GM12865 (cell line): Measurements from ENCODE around the gene HSPH1.
A peak's percentile ranks its signal among the peaks of the same experiment; 100 is the strongest.

Experiments
- DNase-seq: peaks from one replicate; pipeline ENCODE4 v3.0.0; 2010; ENCODE audit warnings: low read depth
- H3K4me3 ChIP-seq: 2 replicates; pipeline ENCODE4 v1.5.1; 2011; ENCODE audit warnings: mild to moderate bottlenecking, low read depth, low read length, control low read depth
- TF ChIP-seq, protein P1 (sequence below): IDR thresholded peaks from 2 replicates; pipeline ENCODE4 v1.5.1; 2011; ENCODE audit warnings: low read length, control low read depth, low read depth, inconsistent platforms; ENCODE audit not compliant: insufficient read depth; ENCODE audit errors: missing control alignments

HSPH1 gene

DNA sequence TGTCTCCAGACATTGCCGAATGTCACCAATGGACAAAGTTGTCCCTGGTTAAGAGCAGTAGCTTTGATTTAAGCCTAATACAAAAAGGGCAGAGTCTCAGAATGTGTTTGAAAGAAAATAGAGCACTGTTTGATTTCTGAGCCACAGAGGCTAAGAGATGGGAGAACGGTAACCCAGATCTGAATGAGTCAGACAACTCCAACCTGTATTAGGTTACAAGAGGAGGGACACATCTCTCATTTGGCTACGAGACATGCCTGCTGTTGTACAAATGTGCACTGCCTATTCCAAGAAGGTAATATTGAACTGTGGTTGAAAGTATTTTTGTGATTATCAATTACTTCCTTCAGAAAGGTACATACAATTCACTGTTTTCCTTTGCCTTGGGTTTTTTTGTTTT lies 4.9 kb upstream of the HSPH1 start:
- no peak overlapping the region for H3K4me3 ChIP-seq
- DNase-seq = no peak
- TF ChIP-seq, protein P1, sequence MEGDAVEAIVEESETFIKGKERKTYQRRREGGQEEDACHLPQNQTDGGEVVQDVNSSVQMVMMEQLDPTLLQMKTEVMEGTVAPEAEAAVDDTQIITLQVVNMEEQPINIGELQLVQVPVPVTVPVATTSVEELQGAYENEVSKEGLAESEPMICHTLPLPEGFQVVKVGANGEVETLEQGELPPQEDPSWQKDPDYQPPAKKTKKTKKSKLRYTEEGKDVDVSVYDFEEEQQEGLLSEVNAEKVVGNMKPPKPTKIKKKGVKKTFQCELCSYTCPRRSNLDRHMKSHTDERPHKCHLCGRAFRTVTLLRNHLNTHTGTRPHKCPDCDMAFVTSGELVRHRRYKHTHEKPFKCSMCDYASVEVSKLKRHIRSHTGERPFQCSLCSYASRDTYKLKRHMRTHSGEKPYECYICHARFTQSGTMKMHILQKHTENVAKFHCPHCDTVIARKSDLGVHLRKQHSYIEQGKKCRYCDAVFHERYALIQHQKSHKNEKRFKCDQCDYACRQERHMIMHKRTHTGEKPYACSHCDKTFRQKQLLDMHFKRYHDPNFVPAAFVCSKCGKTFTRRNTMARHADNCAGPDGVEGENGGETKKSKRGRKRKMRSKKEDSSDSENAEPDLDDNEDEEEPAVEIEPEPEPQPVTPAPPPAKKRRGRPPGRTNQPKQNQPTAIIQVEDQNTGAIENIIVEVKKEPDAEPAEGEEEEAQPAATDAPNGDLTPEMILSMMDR = no peak

DNA sequence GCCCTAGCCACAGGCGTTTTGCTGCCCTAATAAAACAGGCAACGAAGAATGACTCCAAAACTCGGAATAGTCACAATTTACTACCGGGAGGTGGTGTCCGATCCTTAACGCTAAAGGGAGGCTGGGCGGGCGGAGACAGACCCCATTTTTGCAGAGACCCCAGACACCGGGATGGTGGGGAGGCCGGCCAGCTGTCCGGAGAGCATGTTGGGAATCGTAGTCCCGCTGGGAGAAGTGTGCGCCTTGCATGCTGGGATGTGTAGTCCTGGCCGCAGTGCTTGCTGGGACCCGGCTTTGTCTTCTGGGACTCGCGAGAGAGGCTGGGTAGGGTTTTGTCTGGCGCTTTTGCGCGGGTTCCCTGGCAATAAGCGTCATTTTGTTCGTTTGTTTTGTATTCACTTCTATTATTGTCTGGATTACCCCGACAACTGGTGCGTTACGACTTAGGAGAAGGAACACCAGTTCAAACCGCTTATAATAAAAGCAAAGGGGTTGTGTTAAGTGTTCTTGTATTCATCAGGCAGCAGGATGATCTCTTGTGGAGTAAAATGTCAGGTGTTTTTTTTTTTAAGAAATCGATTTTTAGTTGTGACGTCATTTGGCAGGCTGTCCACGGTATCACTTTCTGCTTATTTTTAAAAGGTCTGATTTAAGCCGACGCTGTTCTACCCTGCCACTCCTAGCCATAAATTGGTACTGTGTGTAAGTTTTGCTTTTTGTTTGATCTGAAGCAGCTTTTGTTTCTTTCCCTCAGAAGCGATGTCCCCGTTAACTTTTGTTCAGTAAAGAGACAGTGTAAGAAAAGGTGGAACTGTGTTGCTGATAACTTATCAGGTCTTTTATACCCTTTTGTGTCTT lies 676 bp upstream of the HSPH1 start:
- peak; percentile 98 for DNase-seq
- TF ChIP-seq, protein P1 = no peak
- peak overlapping the region; percentile 79 for H3K4me3 ChIP-seq

DNA sequence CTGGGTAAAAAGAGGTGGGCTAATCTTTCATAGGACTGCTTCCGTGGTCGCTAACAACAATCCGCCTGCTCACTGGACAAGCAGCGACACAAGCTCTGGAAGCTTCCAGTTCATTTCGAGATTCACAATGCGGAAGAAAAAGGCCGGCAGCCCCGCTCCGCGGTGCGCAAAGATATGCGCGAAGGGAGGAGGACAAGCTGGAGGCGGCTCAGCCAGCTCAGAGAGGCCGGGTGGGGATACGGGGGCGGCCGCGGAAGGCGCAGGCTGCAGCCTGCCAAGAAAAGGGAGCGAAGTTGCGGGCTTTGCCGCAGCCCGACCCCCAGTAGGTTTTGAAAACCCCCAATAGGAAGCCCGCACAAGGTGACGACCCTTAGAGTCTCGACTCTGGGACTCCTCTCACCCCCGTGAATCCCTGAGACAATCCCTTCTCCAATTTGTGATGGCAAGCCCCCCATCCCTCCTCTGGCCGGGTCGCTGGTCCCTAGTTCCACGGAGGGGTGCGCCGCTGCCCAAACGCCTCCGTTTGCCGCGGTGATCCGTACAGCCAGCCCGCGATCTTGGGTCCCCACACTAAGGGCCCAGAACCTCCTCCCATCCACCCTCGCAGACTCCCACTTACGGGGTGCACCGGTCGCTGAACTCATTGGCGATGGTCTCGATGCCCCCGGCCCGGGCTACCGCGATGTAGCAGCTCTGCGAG lies 697 bp downstream of the HSPH1 start:
- TF ChIP-seq, protein P1 = no peak
- H3K4me3 ChIP-seq = peak overlapping the region; percentile 79
- DNase-seq = peak; percentile 78

DNA sequence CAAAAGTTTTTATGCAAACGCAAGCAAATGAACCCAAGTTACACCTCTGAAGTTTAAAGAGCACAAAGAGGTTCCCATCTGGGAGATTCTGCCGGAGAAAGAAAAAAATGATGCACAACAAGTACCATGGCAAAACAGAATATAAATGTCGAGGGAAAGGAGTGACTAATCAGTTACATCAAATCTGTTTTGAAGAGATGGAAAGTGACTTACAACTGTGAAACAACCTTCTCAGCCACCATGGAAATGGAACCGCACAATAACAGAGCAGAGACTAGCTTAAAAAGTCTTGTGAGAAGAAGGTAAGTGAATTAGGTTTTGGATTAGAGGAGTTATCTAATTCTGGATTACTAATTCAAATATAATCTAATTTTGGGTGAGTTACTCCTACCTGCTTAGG lies 2.4 kb downstream of the HSPH1 start:
- DNase-seq = no peak
- TF ChIP-seq, protein P1 = no peak
- H3K4me3 ChIP-seq = peak overlapping the region; percentile 79

DNA sequence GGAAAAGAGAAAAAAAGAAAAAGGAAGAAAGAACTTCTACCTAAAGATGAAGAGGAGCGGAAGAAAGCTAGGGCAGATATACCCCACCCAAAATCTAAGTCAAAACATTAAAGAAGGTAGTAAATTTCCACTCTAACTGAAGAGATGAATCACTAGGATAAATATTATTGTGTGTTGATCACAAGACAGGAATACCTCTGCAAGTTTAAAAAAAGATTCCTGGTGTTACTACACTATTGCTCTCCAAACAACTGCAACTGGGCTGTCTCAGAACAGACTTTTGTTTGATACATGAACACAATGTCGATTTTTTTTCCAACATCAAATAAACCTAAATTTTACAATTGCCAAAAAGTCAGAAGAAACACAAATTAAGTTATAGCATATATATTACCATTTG lies 6.8 kb downstream of the HSPH1 start:
- no peak overlapping the region for H3K4me3 ChIP-seq
- no peak for DNase-seq
- TF ChIP-seq, protein P1 = no peak

DNA sequence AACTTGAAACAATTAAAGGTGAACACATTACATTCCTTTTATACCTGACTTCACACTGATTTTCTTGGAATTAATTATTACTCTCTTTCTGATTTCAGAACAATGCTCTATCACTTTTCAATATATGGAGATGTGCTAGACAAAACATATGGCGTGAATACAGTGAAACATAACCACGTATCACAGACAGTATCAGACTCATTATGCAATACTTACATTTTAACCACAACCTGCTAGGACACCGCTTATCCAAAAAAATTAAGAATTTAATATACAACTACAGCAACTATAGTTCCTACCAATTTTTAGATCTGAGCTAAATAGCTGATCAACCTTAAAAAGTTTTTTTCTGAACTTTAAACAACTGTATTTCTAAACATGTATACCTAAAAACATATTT lies 9.9 kb downstream of the HSPH1 start:
- H3K4me3 ChIP-seq = no peak overlapping the region
- no peak for DNase-seq
- TF ChIP-seq, protein P1 = no peak
